ENCODE measurements around the gene DOCK7. TPM values are rescaled to one million over a fixed set of nuclear protein-coding genes. Genes with fewer than 3 reads are reported as not detected.

The DOCK7 gene
- total RNA-seq, 4 donors from 2014 or later: 7.8 to 56.5 (median 19.1) TPM

- Histone ChIP-seq H3K4me1 (peaks cover 0 to 5% (median 3%) of the 10 kb centered on the region in 3 donors), H3K27me3 (no peaks in the 10 kb centered on the region), H3K27ac (no peak overlapping the region), H3K36me3 (peaks cover 0 to 7% (median 0%) of the 10 kb centered on the region in 3 donors), H3K9me3 (no peaks in the 10 kb centered on the region), H3K4me3 (no peak overlapping the region)
- TF ChIP-seq CTCF (IDR thresholded peaks at IDR 0.05) (no peak), POLR2A (IDR thresholded peaks at IDR 0.05) (no peak)
- WGBS, 2 donors: 62 to 74% methylated on average over 1 of the region's 1 CpG
- no peak for DNase-seq
- intact Hi-C loops (cut with DNase I): no loop called here
Observed at GRCh38 chr1:62672029-62672428, 16.2 kb downstream of the DOCK7 start.

- TF ChIP-seq POLR2A (IDR thresholded peaks at IDR 0.05): no peak
- TF ChIP-seq CTCF (IDR thresholded peaks at IDR 0.05): no peak
- H3K27ac ChIP-seq: no peak overlapping the region
- DNase-seq: no peak
- H3K4me1 ChIP-seq: no peaks in the 10 kb centered on the region
- WGBS, 2 donors: 75 to 80% methylated on average over 1 of the region's 1 CpG
- intact Hi-C loops (cut with DNase I): no loop called here
- H3K27me3 ChIP-seq: no peaks in the 10 kb centered on the region
- no peaks in the 10 kb centered on the region for H3K9me3 ChIP-seq
- H3K36me3 ChIP-seq: peaks cover 0 to 17% (median 0%) of the 10 kb centered on the region in 3 donors
- no peak overlapping the region for H3K4me3 ChIP-seq
Observed at GRCh38 chr1:62654744-62655143, 33.4 kb downstream of the DOCK7 start.

- H3K27me3 ChIP-seq: no peaks in the 10 kb centered on the region
- no peaks in the 10 kb centered on the region for H3K9me3 ChIP-seq
- no peak for TF ChIP-seq POLR2A (IDR thresholded peaks at IDR 0.05)
- no peak for TF ChIP-seq CTCF (IDR thresholded peaks at IDR 0.05)
- H3K36me3 ChIP-seq: peaks cover 0 to 20% (median 0%) of the 10 kb centered on the region in 3 donors
- no peaks in the 10 kb centered on the region for H3K4me1 ChIP-seq
- no peak for DNase-seq
- H3K27ac ChIP-seq: no peak overlapping the region
- intact Hi-C loops (cut with DNase I): no loop called here
- H3K4me3 ChIP-seq: no peak overlapping the region
Observed at GRCh38 chr1:62652387-62652786, 35.8 kb downstream of the DOCK7 start.

- intact Hi-C loops (cut with DNase I): no loop called here
- H3K4me3 ChIP-seq: no peak overlapping the region
- DNase-seq: no peak
- no peak for TF ChIP-seq CTCF (IDR thresholded peaks at IDR 0.05)
- no peaks in the 10 kb centered on the region for H3K9me3 ChIP-seq
- no peak overlapping the region for H3K27ac ChIP-seq
- no peaks in the 10 kb centered on the region for H3K4me1 ChIP-seq
- 94 to 97% methylated on average over 1 of the region's 1 CpG for WGBS, 2 donors
- H3K27me3 ChIP-seq: no peaks in the 10 kb centered on the region
- peaks cover 0 to 75% (median 0%) of the 10 kb centered on the region in 3 donors for H3K36me3 ChIP-seq
Observed at GRCh38 chr1:62643283-62643682, 44.9 kb downstream of the DOCK7 start.

- no peak overlapping the region for H3K4me3 ChIP-seq
- H3K27ac ChIP-seq: no peak overlapping the region
- H3K27me3 ChIP-seq: no peaks in the 10 kb centered on the region
- intact Hi-C loops (cut with DNase I): no loop called here
- TF ChIP-seq CTCF (IDR thresholded peaks at IDR 0.05) (no peak), POLR2A (IDR thresholded peaks at IDR 0.05) (no peak)
- WGBS, 2 donors: 83 to 91% methylated on average over 6 of the region's 6 CpGs
- H3K36me3 ChIP-seq: peaks cover 0 to 76% (median 3%) of the 10 kb centered on the region in 3 donors
- peaks cover 0 to 7% (median 0%) of the 10 kb centered on the region in 3 donors for H3K9me3 ChIP-seq
- DNase-seq: no peak
- no peaks in the 10 kb centered on the region for H3K4me1 ChIP-seq
Observed at GRCh38 chr1:62637392-62638105, 50.6 kb downstream of the DOCK7 start.

All from esophagus squamous epithelium (tissue), 5 donors.